ENCODE data around the gene IL1R2.

The IL1R2 gene

DNA sequence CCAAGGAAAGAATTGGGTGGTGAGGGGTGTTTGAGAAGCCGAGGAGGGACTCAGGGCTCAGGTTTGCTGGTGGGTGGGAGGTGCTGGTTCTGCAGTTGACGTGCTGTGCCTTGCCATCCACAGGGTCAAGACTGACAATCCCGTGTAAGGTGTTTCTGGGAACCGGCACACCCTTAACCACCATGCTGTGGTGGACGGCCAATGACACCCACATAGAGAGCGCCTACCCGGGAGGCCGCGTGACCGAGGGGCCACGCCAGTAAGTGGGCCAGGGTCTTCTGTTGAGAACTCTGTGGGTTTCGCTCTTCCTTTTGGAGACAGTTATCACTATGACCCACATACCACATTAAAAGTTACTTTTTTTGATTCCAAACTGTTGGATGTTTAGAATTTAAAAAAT is 32.6 kb downstream of the IL1R2 start:
- no peak for DNase-seq

DNA sequence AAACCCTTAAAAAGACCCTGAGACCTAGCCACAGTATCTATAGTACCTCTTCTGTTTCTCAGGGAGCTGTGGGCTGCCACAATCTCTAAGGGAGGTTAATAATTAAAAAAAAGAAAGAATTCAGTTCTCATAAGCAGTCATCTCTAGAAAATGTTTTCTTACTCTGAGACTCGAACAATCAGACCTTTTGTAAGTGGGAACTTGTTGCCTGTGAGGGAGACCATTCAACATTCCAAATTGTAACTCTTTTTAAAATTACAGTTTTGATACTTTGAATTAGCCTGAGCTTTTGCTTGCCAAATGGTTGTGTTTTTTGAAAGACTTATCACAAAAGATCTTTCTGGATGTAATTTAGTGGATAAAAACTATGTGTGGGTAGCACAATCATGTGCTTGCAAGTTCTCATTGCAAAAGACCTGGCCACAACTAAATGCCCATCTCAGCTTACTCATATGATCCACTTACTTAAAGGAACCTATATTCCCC is 33.3 kb downstream of the IL1R2 start:
- no peak for DNase-seq

DNA sequence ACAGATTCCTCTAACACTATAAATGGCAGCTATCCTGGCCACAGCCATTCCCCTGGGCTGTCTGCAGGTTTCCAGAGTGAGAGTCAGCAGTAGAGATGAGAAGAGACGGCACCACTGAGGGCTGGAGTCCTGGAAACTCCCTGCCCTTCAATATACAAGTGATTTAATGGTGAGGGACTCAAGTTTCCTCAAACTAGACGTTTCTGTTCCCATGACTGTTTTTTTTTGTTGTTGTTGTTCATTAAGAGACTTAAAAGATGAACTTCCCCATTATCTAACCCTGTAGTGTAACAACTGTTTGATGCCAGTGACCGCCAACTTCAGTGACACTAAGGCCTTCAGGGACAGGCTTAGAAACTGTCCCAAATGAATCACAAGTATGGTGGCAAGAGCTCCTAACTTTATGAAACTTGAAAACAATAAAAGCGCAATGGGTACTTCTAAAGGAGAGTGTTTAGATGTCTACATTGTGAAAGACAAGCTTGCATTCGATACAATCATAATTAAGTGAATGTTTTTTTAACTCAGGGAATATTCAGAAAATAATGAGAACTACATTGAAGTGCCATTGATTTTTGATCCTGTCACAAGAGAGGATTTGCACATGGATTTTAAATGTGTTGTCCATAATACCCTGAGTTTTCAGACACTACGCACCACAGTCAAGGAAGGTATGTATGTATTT is 34.0 kb downstream of the IL1R2 start:
- no peak for DNase-seq

- no peak for DNase-seq
Observed at GRCh38 chr2:102027036-102027980, 35.5 kb downstream of the IL1R2 start.

DNA sequence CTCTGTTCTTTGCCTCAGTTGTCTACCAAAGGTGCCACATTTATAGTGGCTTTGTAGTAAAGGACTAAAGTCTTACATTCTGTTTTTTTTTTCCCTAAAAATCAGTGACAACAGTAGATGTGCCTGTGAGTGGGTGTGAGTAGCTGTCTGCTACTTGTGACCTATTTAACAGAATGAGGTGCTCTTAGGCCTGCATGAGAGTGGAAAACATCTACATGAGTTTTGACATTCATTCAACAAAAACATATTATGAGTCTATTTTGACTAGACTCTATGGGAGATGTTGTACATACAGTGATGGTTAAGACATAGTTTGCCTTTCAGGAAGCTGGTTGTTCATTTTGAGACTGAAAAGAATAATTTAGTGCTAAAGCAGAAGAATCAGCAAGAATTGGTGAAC is 36.7 kb downstream of the IL1R2 start:
- DNase-seq, result no peak

DNA sequence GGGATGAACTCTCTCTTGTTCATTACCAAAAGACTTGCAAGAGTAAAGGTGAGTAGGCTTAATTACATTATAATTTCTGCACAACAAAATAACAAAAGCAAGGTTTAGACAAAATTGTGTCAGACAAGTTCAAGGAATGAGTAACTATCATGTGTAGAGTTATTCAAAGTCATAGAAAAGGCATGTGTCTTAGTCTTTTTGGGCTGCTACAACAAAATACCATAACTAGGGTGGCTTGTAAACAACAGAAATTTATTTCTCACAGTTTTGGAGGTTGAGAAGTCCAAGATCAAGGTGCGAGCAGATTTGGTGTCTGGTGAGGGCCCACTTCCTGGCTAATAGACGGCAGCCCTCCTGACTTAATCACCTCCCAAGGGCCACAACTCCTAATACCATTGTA is 37.6 kb downstream of the IL1R2 start:
- DNase-seq, result no peak

GRCh38 chr2:102029952-102030351 is 38.2 kb downstream of the IL1R2 start:
- no peak for DNase-seq

GRCh38 chr2:102030502-102030854 is 38.7 kb downstream of the IL1R2 start:
- DNase-seq, result no peak

GRCh38 chr2:102030855-102031527 is 39.2 kb downstream of the IL1R2 start:
- no peak for DNase-seq

DNA sequence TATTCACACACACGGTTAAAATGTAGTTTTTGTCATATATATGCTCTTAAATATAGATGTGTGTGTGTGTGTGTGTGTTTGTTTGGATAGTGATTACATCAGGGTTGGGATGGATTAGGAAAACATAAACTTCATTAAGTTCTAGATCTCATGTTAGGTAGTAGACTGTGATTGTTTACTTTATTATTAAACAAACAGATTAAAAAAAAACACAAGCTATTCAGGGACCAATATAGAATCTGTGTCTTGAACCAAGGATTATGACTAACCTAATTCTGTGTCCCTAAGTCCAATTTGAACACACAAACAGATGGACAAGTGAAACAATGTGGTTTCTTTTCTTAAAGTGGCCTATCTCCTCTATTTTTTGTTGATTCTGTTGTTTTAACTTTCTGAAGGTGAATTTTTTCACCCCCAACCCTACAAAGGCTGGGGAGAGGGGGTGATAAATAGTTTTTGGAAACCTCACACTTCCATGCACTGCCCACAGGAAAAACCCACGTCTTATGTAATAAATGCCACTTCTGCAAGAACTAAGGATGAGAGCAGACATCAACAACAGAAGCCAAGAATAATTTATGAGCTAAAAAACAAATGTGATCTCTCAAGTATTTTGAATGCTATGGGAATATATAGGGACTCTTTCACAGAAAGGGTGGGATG is 40.7 kb downstream of the IL1R2 start:
- DNase-seq, result no peak

- peak; percentile 18 for DNase-seq
Observed at GRCh38 chr2:102033031-102033749, 41.4 kb downstream of the IL1R2 start.

DNA sequence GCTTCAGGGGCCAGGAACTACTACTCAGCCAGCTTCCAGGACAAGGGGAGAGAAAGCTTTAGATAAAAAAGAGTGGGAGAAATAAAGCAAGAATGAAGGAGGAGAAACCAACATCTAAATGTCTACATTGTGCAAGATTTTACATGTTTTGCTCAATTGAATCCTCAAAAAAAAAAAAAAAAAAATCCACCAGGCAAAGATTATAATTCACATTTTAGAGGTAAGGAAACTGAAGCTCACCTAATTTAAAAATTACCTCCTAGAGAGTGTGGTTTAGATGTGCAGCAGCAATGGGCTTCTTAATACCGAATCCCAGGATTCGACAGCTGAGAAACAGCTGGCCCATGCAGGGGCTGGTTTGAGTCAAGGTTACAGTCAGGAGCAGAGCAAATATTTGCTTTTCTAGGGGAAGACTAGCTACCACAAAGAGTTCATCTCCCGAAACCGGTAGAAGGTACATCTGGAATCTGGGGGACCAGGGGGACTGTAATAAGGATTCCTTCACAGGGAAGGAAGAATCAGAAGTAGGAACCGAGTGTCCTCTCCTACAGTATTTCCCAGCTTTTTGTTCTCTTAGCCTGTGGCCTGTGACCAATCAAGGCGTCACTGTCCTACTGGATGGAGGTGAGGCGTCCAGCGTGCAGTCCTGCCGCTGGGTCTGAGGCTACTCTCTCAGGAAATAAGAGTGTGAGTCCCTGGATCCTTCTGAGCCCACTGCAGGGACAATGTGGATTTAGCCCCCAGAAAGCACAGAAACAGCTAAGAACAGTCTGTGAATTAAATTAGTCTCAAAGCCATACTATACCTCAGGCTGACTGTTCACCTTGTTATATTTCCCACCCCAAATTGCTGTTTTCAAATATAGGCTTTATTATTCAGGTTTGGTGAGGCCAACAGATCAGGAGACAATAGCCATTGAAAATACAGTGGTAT is 42.3 kb downstream of the IL1R2 start:
- no peak for DNase-seq

- no peak for DNase-seq
Observed at GRCh38 chr2:102034683-102035548, 43.2 kb downstream of the IL1R2 start.

- no peak for DNase-seq
Observed at GRCh38 chr2:102037681-102038080, 45.9 kb downstream of the IL1R2 start.

DNA sequence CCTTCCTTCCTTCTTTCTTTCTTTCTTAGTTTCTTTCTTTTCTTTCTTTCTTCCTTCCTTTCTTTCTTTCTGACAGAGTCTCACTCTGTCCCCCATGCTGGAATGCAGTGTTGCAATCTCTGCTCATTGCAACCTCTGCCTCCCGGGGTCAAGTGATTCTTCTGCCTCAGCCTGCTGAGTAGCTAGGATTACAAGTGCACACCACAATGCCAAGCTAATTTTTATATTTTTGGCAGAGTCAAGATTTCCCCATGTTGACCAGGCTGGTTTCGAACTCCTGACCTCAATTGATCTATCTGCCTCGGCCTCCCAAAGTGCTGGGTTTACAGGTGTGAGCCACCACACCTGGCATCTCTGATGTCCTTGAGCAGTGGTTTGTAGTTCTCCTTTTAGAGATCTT is 48.5 kb downstream of the IL1R2 start:
- no peak for DNase-seq

GRCh38 chr2:102041351-102041750 is 49.6 kb downstream of the IL1R2 start:
- no peak for DNase-seq

DNA sequence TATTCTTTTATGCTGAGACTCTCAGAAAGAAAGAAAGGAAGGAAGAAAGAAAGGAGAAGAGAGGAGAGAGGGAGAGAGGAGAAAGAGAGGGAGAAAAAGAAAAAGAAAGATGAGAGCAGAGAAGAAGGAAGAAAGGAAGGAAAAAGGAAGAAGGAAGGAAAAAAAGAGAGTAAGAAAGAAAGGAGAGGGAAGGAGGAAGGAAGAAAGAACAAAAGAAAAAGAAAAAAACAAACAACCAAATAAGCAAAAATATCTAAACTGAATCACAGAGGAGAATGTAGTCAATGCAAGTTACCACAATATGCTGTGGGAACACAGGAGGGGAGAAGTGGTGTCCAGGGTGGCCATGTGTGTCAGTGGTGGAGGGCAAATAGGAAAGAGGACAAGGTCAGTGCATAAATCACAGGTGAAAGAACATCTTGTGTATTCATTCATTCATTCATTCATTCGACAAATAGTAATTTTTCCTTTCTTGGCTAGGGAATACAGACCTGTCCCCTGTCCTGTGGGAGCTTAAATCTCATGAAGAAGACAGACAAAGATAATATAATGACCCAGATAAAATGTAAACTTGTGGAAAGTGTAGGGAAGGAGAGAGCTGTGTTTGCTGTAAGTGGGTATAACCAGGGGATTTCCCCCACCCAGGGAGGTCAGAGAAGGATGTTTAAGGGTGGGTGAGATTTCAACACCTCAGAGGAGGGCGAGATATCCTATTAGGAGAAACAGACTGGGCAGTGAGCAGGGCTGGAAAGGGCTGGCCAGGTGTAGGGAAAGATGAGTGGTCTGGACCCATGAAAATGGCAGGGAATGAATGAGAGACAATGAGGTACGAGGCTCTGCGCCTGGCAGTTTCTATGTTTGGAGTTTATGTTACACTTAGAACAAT is 50.7 kb downstream of the IL1R2 start:
- DNase-seq, result no peak

GRCh38 chr2:102043560-102043959 is 51.8 kb downstream of the IL1R2 start:
- DNase-seq, result no peak

All from stimulated activated CD4-positive, alpha-beta T cell treated with anti-CD3 and anti-CD28 coated beads, Interleukin-4, amount 100 ng/mL, for 1 hour (primary cell).